ENCODE results near the gene LRRC25.

DNA sequence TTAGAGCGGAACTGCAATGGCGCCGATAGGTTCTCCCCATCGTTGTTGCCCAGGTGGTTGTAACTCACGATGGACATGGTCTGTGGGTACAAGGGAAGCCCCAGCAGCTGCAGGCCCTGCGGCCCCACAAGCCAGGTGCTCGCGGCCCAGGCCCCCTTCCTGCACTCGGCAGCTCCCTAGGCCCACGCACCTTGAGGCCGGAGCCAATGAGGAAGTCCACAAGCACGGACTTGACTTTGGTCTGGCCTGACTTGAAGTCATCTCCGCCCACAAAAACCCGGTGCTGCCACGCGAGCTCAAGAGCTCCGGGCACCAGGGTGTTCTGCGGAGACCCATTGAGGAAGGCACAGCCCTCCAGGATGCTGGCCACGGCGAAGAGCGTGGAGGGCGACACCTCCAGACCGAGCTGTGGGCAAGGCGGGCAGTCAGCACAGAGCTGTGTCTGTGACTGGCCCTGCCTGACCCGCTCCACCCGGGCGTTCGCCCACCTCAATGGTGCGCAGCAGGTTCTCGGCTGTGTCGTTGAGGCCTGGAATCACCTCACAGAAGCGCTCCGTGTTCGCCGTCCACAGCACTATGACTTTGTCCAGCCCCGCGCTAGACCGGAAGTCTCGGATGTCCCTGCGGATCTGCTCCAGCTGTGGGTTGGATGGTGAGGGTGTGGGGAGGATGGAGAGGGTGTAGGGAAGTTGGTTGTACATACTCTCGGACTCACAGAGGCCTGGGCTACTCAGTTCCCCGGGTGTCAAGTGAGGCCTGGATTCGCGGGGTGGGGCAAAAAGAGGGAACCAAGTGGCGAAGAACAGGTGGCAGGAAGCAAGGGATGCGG, 38.6 kb upstream of the LRRC25 start:
- TF ChIP-seq, protein P1, sequence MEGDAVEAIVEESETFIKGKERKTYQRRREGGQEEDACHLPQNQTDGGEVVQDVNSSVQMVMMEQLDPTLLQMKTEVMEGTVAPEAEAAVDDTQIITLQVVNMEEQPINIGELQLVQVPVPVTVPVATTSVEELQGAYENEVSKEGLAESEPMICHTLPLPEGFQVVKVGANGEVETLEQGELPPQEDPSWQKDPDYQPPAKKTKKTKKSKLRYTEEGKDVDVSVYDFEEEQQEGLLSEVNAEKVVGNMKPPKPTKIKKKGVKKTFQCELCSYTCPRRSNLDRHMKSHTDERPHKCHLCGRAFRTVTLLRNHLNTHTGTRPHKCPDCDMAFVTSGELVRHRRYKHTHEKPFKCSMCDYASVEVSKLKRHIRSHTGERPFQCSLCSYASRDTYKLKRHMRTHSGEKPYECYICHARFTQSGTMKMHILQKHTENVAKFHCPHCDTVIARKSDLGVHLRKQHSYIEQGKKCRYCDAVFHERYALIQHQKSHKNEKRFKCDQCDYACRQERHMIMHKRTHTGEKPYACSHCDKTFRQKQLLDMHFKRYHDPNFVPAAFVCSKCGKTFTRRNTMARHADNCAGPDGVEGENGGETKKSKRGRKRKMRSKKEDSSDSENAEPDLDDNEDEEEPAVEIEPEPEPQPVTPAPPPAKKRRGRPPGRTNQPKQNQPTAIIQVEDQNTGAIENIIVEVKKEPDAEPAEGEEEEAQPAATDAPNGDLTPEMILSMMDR (IDR thresholded peaks at IDR 0.05 in 2 of 3, conservative IDR thresholded peaks at IDR 0.05 in 1 of 3; ENCODE audit: borderline replicate concordance in 1 of 3, insufficient read depth in 1 of 3, low read depth in 2 of 3, low read length in 2 of 3) = no peak
- TF ChIP-seq POLR2A (IDR thresholded peaks at IDR 0.05; ENCODE audit: borderline replicate concordance, extremely low read depth, insufficient read depth, insufficient read length) (no peak), SP1 (IDR thresholded peaks at IDR 0.05; ENCODE audit: low read depth) (no peak), ELF1 (IDR thresholded peaks at IDR 0.05; ENCODE audit: borderline replicate concordance, low read depth) (no peak), ZNF274 (IDR thresholded peaks at IDR 0.05; ENCODE audit: low read depth, low read length) (no peak), JUND (IDR thresholded peaks at IDR 0.05) (no peak)
- TF ChIP-seq, protein P2, sequence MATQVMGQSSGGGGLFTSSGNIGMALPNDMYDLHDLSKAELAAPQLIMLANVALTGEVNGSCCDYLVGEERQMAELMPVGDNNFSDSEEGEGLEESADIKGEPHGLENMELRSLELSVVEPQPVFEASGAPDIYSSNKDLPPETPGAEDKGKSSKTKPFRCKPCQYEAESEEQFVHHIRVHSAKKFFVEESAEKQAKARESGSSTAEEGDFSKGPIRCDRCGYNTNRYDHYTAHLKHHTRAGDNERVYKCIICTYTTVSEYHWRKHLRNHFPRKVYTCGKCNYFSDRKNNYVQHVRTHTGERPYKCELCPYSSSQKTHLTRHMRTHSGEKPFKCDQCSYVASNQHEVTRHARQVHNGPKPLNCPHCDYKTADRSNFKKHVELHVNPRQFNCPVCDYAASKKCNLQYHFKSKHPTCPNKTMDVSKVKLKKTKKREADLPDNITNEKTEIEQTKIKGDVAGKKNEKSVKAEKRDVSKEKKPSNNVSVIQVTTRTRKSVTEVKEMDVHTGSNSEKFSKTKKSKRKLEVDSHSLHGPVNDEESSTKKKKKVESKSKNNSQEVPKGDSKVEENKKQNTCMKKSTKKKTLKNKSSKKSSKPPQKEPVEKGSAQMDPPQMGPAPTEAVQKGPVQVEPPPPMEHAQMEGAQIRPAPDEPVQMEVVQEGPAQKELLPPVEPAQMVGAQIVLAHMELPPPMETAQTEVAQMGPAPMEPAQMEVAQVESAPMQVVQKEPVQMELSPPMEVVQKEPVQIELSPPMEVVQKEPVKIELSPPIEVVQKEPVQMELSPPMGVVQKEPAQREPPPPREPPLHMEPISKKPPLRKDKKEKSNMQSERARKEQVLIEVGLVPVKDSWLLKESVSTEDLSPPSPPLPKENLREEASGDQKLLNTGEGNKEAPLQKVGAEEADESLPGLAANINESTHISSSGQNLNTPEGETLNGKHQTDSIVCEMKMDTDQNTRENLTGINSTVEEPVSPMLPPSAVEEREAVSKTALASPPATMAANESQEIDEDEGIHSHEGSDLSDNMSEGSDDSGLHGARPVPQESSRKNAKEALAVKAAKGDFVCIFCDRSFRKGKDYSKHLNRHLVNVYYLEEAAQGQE (IDR thresholded peaks at IDR 0.05; ENCODE audit: low read depth) = no peak
